Activated CD4-positive, alpha-beta T cell treated with anti-CD3 and anti-CD28 coated beads, Interleukin-2, amount 50 U/mL, for 1 hour (primary cell): ENCODE measurements around the gene MOV10L1.

Source experiments
- DNase-seq: peaks from one replicate; pipeline ENCODE4 v3.0.0-alpha.2; 2020

Gene MOV10L1

DNA sequence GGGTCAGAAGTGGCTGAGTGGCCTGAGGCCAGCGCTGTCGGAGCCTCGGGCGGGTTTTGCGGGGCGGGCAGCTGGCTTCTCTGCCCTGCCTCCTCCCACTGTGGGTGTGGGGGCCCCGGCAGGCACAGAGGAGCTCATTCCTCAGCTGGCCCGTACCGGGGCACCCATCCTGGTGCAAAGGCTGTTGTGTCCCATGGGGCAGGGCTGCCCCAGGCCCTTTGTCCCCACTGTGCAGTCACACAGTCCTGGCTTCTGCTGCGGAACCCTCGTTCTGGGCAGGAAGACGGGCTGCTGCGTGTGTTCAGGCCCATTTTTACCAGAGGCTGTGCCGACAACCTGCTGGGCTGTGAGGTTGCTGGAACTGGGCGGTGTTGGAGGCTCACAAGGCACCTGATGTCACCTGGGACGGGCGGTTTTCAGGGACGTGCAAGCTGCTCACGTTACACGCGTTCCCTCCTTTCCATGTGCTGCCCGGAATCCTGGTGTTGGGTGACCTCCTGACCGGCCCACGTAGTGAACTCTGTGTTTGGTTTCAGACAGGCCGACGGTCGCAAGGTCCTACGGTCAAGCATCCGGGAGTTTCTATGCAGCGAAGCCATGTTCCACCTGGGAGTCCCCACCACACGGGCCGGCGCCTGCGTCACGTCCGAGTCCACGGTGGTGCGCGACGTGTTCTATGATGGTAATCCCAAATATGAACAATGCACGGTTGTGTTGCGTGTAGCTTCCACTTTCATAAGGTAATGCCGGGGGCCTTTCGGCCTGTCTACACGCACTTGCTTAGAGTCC is 116.2 kb downstream of the MOV10L1 start:
- DNase-seq, result no peak

DNA sequence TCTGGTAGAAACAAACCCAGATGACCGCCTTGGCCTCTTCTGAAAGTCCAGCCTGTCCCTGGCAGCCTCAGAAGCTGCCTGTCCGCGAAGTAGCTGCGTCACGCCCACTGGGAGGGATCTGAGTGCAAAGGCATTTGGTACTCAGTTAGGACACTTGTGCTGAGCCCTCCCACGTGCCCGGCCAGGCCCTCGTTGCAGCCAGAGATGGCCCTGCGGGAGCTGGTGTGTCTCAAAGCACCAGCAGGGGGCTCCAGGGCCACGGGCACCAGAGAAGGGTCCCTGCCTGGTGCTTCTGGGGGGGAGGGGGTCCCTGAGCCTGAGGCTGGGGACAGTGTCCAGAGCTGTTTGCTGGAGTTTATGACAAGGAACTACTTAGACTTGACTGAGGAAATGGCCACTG is 116.8 kb downstream of the MOV10L1 start:
- no peak for DNase-seq

DNA sequence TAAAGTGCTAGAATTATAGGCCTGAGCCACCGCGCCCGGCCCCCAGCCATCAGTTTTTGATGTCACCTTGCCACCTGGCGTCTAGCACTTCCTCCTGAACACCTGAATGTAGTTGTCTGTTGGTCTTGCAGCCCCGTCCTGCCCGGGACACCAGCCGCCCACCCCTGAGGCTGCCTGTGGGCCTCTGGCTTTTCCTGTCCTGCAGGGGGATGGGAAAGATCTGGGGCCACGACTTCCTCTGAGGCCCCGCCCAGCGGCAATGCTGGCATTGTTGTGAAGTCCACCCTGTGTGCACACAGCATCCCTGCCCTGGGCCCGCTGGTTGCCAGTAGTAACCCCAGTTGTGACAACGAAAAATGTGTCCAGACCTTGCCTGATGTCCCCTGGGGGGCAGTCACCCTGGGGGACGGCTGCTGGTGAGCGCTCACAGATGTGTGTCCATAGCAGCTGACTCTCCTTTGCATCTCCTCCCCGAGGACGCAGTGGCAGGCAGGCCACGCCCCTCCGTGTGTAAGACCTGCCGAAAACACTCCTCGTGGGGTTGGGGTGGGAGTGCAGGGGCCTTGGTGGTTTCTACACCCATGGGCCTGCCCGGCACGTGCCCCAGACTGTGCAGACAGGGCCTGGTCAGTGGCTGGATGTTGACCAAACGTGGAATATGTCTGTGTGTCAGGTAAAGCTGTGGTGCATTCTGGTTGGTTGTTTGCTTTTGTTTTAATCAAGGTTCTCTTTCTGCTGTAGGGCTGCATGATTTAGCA is 117.8 kb downstream of the MOV10L1 start:
- DNase-seq, result no peak

- DNase-seq, result no peak
These were observed 118.7 kb downstream of the MOV10L1 start for GRCh38 chr22:50208430-50208938.

DNA sequence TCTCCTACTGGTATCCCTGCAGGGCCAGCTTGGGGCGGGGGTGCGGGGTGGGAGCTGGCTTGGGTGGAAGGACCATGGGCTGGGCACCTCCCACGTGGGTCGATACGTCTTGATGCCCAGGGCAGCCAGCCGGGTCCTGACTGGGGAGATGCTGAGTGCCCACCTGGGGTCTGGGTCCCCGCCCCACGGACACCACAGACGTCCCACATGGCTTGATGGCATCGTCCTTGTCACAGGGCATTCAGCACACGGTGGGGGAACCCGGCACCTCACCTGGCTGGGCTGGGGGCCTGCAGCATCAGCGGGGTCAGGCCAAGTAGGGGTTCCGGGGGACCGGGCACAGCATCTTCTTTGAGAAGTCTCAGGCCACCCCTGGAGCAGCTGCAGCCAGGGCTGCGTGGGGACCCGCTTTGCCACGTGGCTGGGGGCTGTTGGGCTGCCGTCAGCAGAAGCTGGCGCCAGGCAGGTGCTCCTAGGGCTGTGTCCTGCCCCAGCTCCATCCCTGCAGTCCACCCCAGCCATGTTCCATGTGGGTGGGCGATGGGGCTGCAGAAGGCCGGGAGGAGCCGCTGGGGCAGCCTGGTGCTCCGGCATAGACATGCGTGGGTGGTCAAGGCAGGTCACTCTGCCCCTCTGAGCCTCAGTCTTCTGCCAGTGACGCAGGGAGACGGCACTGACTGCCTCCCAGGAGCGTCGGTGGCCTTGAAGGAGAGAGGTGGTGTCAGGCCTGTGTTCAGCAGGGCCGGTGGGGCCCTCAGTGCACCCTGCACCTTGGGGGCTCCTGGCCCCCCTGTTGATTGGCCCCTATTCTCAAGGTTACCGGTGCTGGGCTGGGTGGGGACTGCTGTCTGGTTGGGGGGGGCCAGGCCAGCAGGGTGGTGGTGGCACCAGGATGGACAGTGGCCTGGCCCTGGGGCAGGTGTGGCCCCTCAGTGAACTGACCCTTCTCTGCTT is 119.4 kb downstream of the MOV10L1 start:
- DNase-seq, result no peak

DNA sequence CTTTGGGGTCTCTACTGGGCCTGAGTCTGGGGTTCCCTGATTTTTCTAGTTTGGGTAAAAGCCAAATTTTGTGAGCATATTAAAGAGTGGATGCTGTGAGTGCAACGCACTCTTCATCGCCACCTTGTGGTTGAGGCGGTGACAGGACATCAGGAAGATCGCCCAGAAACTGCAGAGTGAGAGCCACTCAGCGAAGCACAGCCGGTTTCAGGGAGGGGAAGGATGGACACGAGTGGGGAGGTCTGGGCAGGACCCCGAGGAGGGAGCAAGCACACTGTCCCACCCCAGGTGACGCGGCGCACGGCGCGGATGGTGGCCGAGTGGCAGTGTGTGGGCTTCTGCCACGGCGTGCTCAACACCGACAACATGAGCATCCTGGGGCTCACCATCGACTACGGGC is 120.1 kb downstream of the MOV10L1 start:
- DNase-seq, result peak; percentile 76

DNA sequence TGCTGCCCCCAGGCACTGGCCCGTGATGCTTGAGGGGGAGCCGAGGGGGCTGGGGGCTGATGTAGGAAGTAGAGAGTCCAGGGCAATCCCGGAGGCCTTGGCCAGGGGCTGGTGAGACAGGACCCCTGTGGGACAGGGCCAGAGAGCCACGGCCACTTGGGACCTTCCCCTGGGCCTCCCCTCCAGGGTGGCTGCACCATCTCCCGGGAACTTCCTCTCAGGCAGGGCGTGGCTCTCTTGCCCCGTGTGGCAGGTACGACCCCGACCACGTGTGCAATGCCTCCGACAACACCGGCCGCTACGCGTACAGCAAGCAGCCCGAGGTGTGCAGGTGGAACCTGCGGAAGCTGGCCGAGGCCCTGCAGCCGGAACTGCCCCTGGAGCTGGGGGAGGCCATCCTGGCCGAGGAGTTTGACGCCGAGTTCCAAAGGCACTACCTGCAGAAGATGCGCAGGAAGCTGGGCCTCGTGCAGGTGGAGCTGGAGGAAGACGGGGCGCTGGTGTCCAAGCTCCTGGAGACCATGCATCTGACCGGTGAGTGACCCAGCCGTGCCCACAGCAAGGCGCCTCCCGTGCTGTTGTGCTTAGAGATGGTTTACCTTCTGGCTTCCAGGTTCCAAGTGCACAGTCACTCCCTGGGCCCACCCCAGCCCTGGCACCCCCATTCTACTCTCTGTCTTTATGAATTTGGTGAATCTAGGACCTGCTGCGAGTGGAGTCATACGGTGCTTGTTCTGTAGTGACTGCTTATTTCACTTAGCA is 120.8 kb downstream of the MOV10L1 start:
- no peak for DNase-seq

DNA sequence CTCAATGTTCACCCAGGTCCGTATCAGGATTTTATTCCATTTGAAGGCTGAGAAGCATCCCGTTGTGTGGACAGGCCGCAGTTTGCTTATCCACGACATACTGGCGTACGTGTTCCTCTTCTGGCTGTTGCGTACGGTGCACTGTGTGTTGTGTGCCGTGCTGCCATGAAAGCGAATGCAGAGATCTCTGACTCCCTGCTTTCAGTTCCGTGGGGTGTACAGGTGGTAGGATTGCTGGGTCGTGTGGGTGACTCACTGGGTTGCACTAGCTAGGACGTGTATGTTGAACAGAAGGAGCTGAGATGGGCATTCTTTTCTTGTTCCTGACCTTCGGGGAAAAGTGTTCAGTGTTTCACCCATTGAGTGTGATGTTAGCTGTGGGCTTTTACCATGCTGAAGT is 121.3 kb downstream of the MOV10L1 start:
- no peak for DNase-seq
